ENCODE results near the gene METTL1.

DNA sequence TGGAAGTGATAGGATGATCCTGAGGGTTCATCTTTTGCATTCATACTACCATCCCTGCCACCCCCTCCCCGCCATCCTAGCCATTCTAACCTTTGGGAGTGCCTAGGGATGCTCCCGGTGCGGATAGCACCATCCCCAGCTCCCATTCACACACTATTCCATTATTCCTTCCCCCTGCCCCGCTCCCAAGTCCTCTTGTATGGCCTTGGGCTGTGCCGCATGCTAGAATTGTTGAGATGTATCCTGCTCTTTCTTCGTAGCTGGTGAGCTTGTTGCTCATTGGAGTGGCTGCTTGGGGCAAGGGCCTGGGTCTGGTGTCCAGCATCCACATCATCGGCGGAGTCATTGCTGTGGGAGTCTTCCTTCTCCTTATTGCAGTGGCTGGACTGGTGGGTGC lies 26.4 kb downstream of the METTL1 start:
- TF ChIP-seq, protein P1, sequence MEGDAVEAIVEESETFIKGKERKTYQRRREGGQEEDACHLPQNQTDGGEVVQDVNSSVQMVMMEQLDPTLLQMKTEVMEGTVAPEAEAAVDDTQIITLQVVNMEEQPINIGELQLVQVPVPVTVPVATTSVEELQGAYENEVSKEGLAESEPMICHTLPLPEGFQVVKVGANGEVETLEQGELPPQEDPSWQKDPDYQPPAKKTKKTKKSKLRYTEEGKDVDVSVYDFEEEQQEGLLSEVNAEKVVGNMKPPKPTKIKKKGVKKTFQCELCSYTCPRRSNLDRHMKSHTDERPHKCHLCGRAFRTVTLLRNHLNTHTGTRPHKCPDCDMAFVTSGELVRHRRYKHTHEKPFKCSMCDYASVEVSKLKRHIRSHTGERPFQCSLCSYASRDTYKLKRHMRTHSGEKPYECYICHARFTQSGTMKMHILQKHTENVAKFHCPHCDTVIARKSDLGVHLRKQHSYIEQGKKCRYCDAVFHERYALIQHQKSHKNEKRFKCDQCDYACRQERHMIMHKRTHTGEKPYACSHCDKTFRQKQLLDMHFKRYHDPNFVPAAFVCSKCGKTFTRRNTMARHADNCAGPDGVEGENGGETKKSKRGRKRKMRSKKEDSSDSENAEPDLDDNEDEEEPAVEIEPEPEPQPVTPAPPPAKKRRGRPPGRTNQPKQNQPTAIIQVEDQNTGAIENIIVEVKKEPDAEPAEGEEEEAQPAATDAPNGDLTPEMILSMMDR (IDR thresholded peaks at IDR 0.05): no peak
- TF ChIP-seq POLR2A (IDR thresholded peaks at IDR 0.05): peak in 1 of 4 donors; percentile 5
- TF ChIP-seq EP300 (IDR thresholded peaks at IDR 0.05): no peak
